KOPT-K1 (cell line): ENCODE data around the gene PDE9A.

ENCODE experiments used
- H3K27ac ChIP-seq: fragments of 200-600 bp; sonication (generic); 2 replicates; pipeline ENCODE4 v1.5.1; 2016; ENCODE audit warnings: antibody characterized with exemption, mild to moderate bottlenecking, low read depth, low read length; ENCODE audit not compliant: poor library complexity, severe bottlenecking
- H3K36me3 ChIP-seq: fragments of 200-600 bp; sonication (generic); 2 replicates; pipeline ENCODE4 v1.5.1; 2017; ENCODE audit warnings: antibody characterized with exemption, mild to moderate bottlenecking, low read length, moderate library complexity; ENCODE audit not compliant: insufficient read depth
- H3K9me3 ChIP-seq: fragments of 200-600 bp; sonication (generic); 2 replicates; pipeline ENCODE4 v1.5.1; 2017; ENCODE audit warnings: antibody characterized with exemption, low read length, mild to moderate bottlenecking; ENCODE audit not compliant: insufficient read depth, poor library complexity, severe bottlenecking

Gene PDE9A

GRCh38 chr21:42646076-42646825 lies 7.2 kb upstream of the PDE9A start:
- Histone ChIP-seq H3K27ac (no peak overlapping the region), H3K36me3 (no peaks in the 10 kb centered on the region), H3K9me3 (no peaks in the 10 kb centered on the region)

GRCh38 chr21:42646836-42647235 lies 6.6 kb upstream of the PDE9A start:
- Histone ChIP-seq H3K27ac (no peak overlapping the region), H3K36me3 (no peaks in the 10 kb centered on the region), H3K9me3 (no peaks in the 10 kb centered on the region)

- no peaks in the 10 kb centered on the region for H3K9me3 ChIP-seq
- H3K36me3 ChIP-seq = no peaks in the 10 kb centered on the region
- no peak overlapping the region for H3K27ac ChIP-seq
Measured at GRCh38 chr21:42648606-42649005, 4.8 kb upstream of the PDE9A start.

GRCh38 chr21:42649122-42650032 lies 4.0 kb upstream of the PDE9A start:
- H3K36me3 ChIP-seq = no peaks in the 10 kb centered on the region
- H3K9me3 ChIP-seq = no peaks in the 10 kb centered on the region
- H3K27ac ChIP-seq = no peak overlapping the region

GRCh38 chr21:42650033-42650370 lies 3.4 kb upstream of the PDE9A start:
- no peak overlapping the region for H3K27ac ChIP-seq
- H3K9me3 ChIP-seq = no peaks in the 10 kb centered on the region
- H3K36me3 ChIP-seq = no peaks in the 10 kb centered on the region

- Histone ChIP-seq H3K36me3 (no peaks in the 10 kb centered on the region), H3K9me3 (no peaks in the 10 kb centered on the region), H3K27ac (no peak overlapping the region)
Measured at GRCh38 chr21:42650441-42651421, 2.7 kb upstream of the PDE9A start.

GRCh38 chr21:42651515-42652401 lies 1.7 kb upstream of the PDE9A start:
- no peaks in the 10 kb centered on the region for H3K9me3 ChIP-seq
- H3K27ac ChIP-seq = no peak overlapping the region
- no peaks in the 10 kb centered on the region for H3K36me3 ChIP-seq

- H3K9me3 ChIP-seq = no peaks in the 10 kb centered on the region
- H3K27ac ChIP-seq = no peak overlapping the region
- no peaks in the 10 kb centered on the region for H3K36me3 ChIP-seq
Measured at GRCh38 chr21:42652527-42653230, 742 bp upstream of the PDE9A start.

- Histone ChIP-seq H3K9me3 (no peaks in the 10 kb centered on the region), H3K27ac (no peak overlapping the region), H3K36me3 (no peaks in the 10 kb centered on the region)
Measured at GRCh38 chr21:42654179-42654912, 925 bp downstream of the PDE9A start.

- no peaks in the 10 kb centered on the region for H3K9me3 ChIP-seq
- H3K27ac ChIP-seq = no peak overlapping the region
Measured at GRCh38 chr21:42654913-42655795, 1.7 kb downstream of the PDE9A start.

GRCh38 chr21:42655796-42656770 lies 2.7 kb downstream of the PDE9A start:
- Histone ChIP-seq H3K9me3 (no peaks in the 10 kb centered on the region), H3K27ac (no peak overlapping the region), H3K36me3 (no peaks in the 10 kb centered on the region)

More at GRCh38 chr21:42654913-42655795, 1.7 kb downstream of the PDE9A start:
- H3K36me3 ChIP-seq = no peaks in the 10 kb centered on the region
